ENCODE results near the gene CORO2A. TPM values are rescaled to one million over a fixed set of nuclear protein-coding genes. Genes with fewer than 3 reads are reported as not detected.
A peak's percentile ranks its signal among the peaks of the same experiment; 100 is the strongest.

Gene CORO2A
- polyA plus RNA-seq, 3 donors = 2.4 to 2.7 (median 2.5) TPM

- no peak for DNase-seq (ENCODE audit: extremely low read depth in 1 of 11, low read depth in 9 of 11, low spot score in 4 of 11)
Measured at GRCh38 chr9:98152526-98152925, 39.9 kb downstream of the CORO2A start.

GRCh38 chr9:98150721-98151120, 41.7 kb downstream of the CORO2A start:
- no peak for DNase-seq (ENCODE audit: extremely low read depth in 1 of 11, low read depth in 9 of 11, low spot score in 4 of 11)

GRCh38 chr9:98150164-98150563, 42.3 kb downstream of the CORO2A start:
- no peak for DNase-seq (ENCODE audit: extremely low read depth in 1 of 11, low read depth in 9 of 11, low spot score in 4 of 11)

GRCh38 chr9:98149422-98149821, 43.0 kb downstream of the CORO2A start:
- DNase-seq (ENCODE audit: extremely low read depth in 1 of 11, low read depth in 9 of 11, low spot score in 4 of 11) = no peak

GRCh38 chr9:98148486-98148885, 44.0 kb downstream of the CORO2A start:
- no peak for DNase-seq (ENCODE audit: extremely low read depth in 1 of 11, low read depth in 9 of 11, low spot score in 4 of 11)

GRCh38 chr9:98147582-98147981, 44.9 kb downstream of the CORO2A start:
- DNase-seq (ENCODE audit: extremely low read depth in 1 of 11, low read depth in 9 of 11, low spot score in 4 of 11) = no peak

- DNase-seq (ENCODE audit: extremely low read depth in 1 of 11, low read depth in 9 of 11, low spot score in 4 of 11) = peak in 6 of 11 donors; percentile 10 to 31 (median 15)
Measured at GRCh38 chr9:98146101-98146991, 46.1 kb downstream of the CORO2A start.

GRCh38 chr9:98144631-98145030, 47.8 kb downstream of the CORO2A start:
- no peak for DNase-seq (ENCODE audit: extremely low read depth in 1 of 11, low read depth in 9 of 11, low spot score in 4 of 11)

GRCh38 chr9:98144076-98144475, 48.4 kb downstream of the CORO2A start:
- no peak for DNase-seq (ENCODE audit: extremely low read depth in 1 of 11, low read depth in 9 of 11, low spot score in 4 of 11)

GRCh38 chr9:98142925-98143481, 49.4 kb downstream of the CORO2A start:
- no peak for DNase-seq (ENCODE audit: extremely low read depth in 1 of 11, low read depth in 9 of 11, low spot score in 4 of 11)

- DNase-seq (ENCODE audit: extremely low read depth in 1 of 11, low read depth in 9 of 11, low spot score in 4 of 11) = no peak
Measured at GRCh38 chr9:98142182-98142907, 50.1 kb downstream of the CORO2A start.

- DNase-seq (ENCODE audit: extremely low read depth in 1 of 11, low read depth in 9 of 11, low spot score in 4 of 11) = no peak
Measured at GRCh38 chr9:98140503-98140902, 51.9 kb downstream of the CORO2A start.

GRCh38 chr9:98136489-98136888, 55.9 kb downstream of the CORO2A start:
- no peak for DNase-seq (ENCODE audit: extremely low read depth in 1 of 11, low read depth in 9 of 11, low spot score in 4 of 11)

GRCh38 chr9:98135938-98136337, 56.5 kb downstream of the CORO2A start:
- DNase-seq (ENCODE audit: extremely low read depth in 1 of 11, low read depth in 9 of 11, low spot score in 4 of 11) = no peak

- DNase-seq (ENCODE audit: extremely low read depth in 1 of 11, low read depth in 9 of 11, low spot score in 4 of 11) = no peak
Measured at GRCh38 chr9:98135558-98135934, 56.9 kb downstream of the CORO2A start.

- no peak for DNase-seq (ENCODE audit: extremely low read depth in 1 of 11, low read depth in 9 of 11, low spot score in 4 of 11)
Measured at GRCh38 chr9:98134702-98135557, 57.5 kb downstream of the CORO2A start.

- no peak for DNase-seq (ENCODE audit: extremely low read depth in 1 of 11, low read depth in 9 of 11, low spot score in 4 of 11)
Measured at GRCh38 chr9:98132806-98133631, 59.4 kb downstream of the CORO2A start.

- DNase-seq (ENCODE audit: extremely low read depth in 1 of 11, low read depth in 9 of 11, low spot score in 4 of 11) = no peak
Measured at GRCh38 chr9:98132158-98132557, 60.3 kb downstream of the CORO2A start.
